GM12878 (cell line): ENCODE results near the gene AFAP1. TPM values are rescaled to one million over a fixed set of nuclear protein-coding genes. Genes with fewer than 3 reads are reported as not detected.

Experiments used
- ATAC-seq: fragments of 200-7000 bp; cut with Tn5 transposase; 3 replicates; pipeline ENCODE4 v1.9.1; 2020; ENCODE audit warnings: mild to moderate bottlenecking, moderate library complexity
- BruUV-seq: library from RNA; stranded (reverse); fragments of 400-500 nt; replicated peaks from 2 replicates; lab custom pipeline; 2021; lab: Mats Ljungman, UMichigan
- CTCF ChIA-PET: fragments of 300-600 bp; sonication (Branson Sonifier 250); formaldehyde crosslinking; extraction: SDS; loops from one replicate; lab custom pipeline; 2021; ENCODE audit warnings: inconsistent platforms; lab: Yijun Ruan, JAX
- POLR2A ChIA-PET: fragments of 350-600 bp; formaldehyde crosslinking; extraction: SDS; loops from one replicate; lab custom pipeline; 2021; ENCODE audit warnings: inconsistent platforms; lab: Charles Lee
- RAD21 ChIA-PET: fragments of 300-600 bp; sonication (Branson Sonifier 250); formaldehyde crosslinking; loops from one replicate; lab custom pipeline; 2023; ENCODE audit warnings: antibody characterized with exemption; ENCODE audit not compliant: unreplicated experiment; lab: Charles Lee
- SMC1A ChIA-PET: fragments of 300-600 bp; sonication (Branson Sonifier 250); formaldehyde crosslinking; loops from one replicate; lab custom pipeline; 2023; ENCODE audit not compliant: unreplicated experiment, uncharacterized antibody; lab: Charles Lee
- DNase-seq: peaks from one replicate; pipeline ENCODE4 v3.0.0-alpha.2; 2011; ENCODE audit warnings: low read depth, low spot score
- FAIRE-seq: peaks from 3 replicates; lab custom pipeline; 2011; peaks lifted over from hg19 to GRCh38; lab: Jason Lieb, UNC
- H2AFZ ChIP-seq: 2 replicates; pipeline ENCODE4 v1.6.0; 2011; ENCODE audit warnings: low read depth, low read length, control low read depth; ENCODE audit not compliant: control insufficient read depth
- H3K27ac ChIP-seq: 2 replicates; pipeline ENCODE4 v1.5.1; 2011; ENCODE audit warnings: control low read depth; ENCODE audit not compliant: control insufficient read depth, insufficient read depth
- H3K27me3 ChIP-seq, 2 experiments: replicated peaks in 1 of 2; 2 replicates each; pipeline versions ENCODE4 v1.6.0 to v1.6.1; 2011; ENCODE audit warnings: low read length in 1 of 2; ENCODE audit not compliant: control insufficient read depth in 2 of 2, insufficient read depth in 2 of 2
- H3K36me3 ChIP-seq, 2 experiments: 2 replicates each; pipeline ENCODE4 v1.5.1; 2011; ENCODE audit warnings: low read length in 1 of 2; ENCODE audit not compliant: control insufficient read depth in 2 of 2, insufficient read depth in 2 of 2
- H3K4me1 ChIP-seq: 2 replicates; pipeline ENCODE4 v1.6.1; 2011; ENCODE audit warnings: mild to moderate bottlenecking, low read length, moderate library complexity, mixed read lengths; ENCODE audit not compliant: control insufficient read depth, insufficient read depth
- H3K4me2 ChIP-seq: 2 replicates; pipeline ENCODE4 v1.6.0; 2011; ENCODE audit warnings: control low read depth; ENCODE audit not compliant: control insufficient read depth, insufficient read depth
- H3K4me3 ChIP-seq: fragments of 200-600 bp; sonication (generic); 2 replicates; pipeline ENCODE4 v1.5.1; 2016
- H3K79me2 ChIP-seq: 2 replicates; pipeline ENCODE4 v1.6.0; 2011; ENCODE audit warnings: low read length; ENCODE audit not compliant: control insufficient read depth, insufficient read depth
- H3K9ac ChIP-seq: 2 replicates; pipeline ENCODE4 v1.8.0; 2011; ENCODE audit warnings: low read length, control low read depth, mixed read lengths; ENCODE audit not compliant: control insufficient read depth, insufficient read depth
- H3K9me3 ChIP-seq: replicated peaks from 3 replicates; pipeline ENCODE4 v1.5.1; 2011; ENCODE audit warnings: mild to moderate bottlenecking, low read length; ENCODE audit not compliant: control insufficient read depth, insufficient read depth
- H4K20me1 ChIP-seq: 2 replicates; pipeline ENCODE4 v1.6.0; 2011; ENCODE audit not compliant: control insufficient read depth, insufficient read depth
- PAX5 ChIP-seq: IDR thresholded peaks from 2 replicates; pipeline ENCODE4 v1.6.1; 2011; ENCODE audit warnings: low read depth, low read length, borderline replicate concordance
- WGBS: methylation state at CpG from one replicate; pipeline ENCODE4 v1.1.6; 2016; ENCODE audit warnings: low lambda C conversion rate; ENCODE audit not compliant: insufficient replicate concordance, insufficient coverage; ENCODE audit errors: missing lambda C conversion rate; 5-methylcytosine and 5-hydroxymethylcytosine counted together
- in situ Hi-C: fragments of 300-500 bp; cut with MboI; formaldehyde crosslinking; loops from 9 replicates; pipeline ENCODE4 v1.14.3; 2018; ENCODE audit warnings: mixed read lengths
- intact Hi-C: fragments of 100-400 bp; cut with micrococcal nuclease; formaldehyde crosslinking; loops from one replicate; pipeline ENCODE4 v1.14.2; 2022; ENCODE audit not compliant: unreplicated experiment
- polyA plus RNA-seq, 11 experiments: library from polyadenylated mRNA; depleted of rRNA in 4 of 11; unstranded in 6 of 11; stranded (reverse) in 5 of 11; fragments of >200 nt; fragmentation: Nextera tagmentation in 4 of 11; fragmentation: Illumina TruSeq in 1 of 11; extraction: Ambion mirVana in 4 of 11; extraction: Trizol in 1 of 11; gene quantifications; 1 replicate in 1 of 11; 2 replicates in 10 of 11; pipeline versions ENCODE4 v1.2.1 to v1.2.3, GENCODE V29; 2011 to 2016; ENCODE audit warnings: inconsistent platforms in 2 of 11, missing spikeins in 2 of 11, low read depth in 1 of 11
- total RNA-seq, 4 experiments: library from RNA; depleted of rRNA in 3 of 4; stranded (reverse); fragments of >200 nt in 3 of 4; fragmentation: Illumina TruSeq in 1 of 4; extraction: Trizol in 1 of 4; gene quantifications; 2 replicates each; pipeline versions ENCODE4 v1.2.1 to v1.2.3, GENCODE V29; 2013 to 2021
- TF ChIP-seq, protein P1 (sequence below): fragments of 450-650 bp; IDR thresholded peaks from 2 replicates; pipeline ENCODE4 v1.6.1; 2016; ENCODE audit warnings: mild to moderate bottlenecking, moderate library complexity, borderline replicate concordance

Gene AFAP1
- total and polyA plus RNA-seq, 10 of the 15 experiments (the other 5 are each of a cell fraction or from before 2014, with no cell fraction given): 0.02 to 0.23 (median 0.09) TPM; not detected in 1

DNA sequence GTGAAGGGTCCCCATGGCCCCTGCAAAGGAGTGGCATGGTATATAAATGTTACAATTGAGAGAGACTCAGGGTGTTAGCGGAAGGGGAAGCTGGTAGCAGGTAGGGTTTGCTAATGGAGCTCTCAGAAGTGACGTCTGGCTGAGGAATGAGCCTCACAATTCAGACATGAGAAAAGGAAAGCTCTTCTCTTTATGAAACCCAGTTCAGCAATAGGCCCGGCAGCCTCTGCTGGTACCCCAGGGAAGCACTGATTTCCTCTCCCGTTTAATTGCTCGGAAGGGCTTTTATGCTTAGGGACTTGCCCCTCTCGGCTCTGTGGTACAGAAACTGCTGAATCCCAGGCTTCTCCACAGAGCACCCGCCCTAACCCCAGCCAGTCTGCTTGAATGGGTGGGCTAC lies 19.4 kb upstream of the AFAP1 start:
- ChIA-PET POLR2A (no interaction called here), CTCF (interaction anchor here (0.6 kb wide), 1 partner anchor 8 kb away, joined by 6 read pairs; no protein-coding TSS in a partner anchor)

More for the DNA sequence above, 19.4 kb upstream of the AFAP1 start:
- ATAC-seq: no peak
- in situ Hi-C loops: no loop called here
- no TSS peak for BruUV-seq
- ChIA-PET SMC1A (no interaction called here), RAD21 (no interaction called here)
- intact Hi-C loops: no loop called here
- no peak for FAIRE-seq
- Histone ChIP-seq H3K27me3 (peaks cover 0 to 1% of the 10 kb centered on the region in 2 experiments; a peak in 2 of 4 replicates), H3K4me3 (no peak overlapping the region), H3K9ac (no peak overlapping the region), H3K4me1 (peaks cover 5% of the 10 kb centered on the region), H3K9me3 (no peaks in the 10 kb centered on the region; the same call in 2 of the 3 replicates), H3K4me2 (no peak overlapping the region), H3K27ac (no peak overlapping the region), H4K20me1 (no peaks in the 10 kb centered on the region), H3K79me2 (no peaks in the 10 kb centered on the region), H3K36me3 (no peaks in the 10 kb centered on the region), H2AFZ (peak overlapping the region; percentile 10)
- DNase-seq: no peak
- 17% methylated on average over 7 of the region's 7 CpGs for WGBS
- TF ChIP-seq PAX5: no peak
- TF ChIP-seq, protein P1, sequence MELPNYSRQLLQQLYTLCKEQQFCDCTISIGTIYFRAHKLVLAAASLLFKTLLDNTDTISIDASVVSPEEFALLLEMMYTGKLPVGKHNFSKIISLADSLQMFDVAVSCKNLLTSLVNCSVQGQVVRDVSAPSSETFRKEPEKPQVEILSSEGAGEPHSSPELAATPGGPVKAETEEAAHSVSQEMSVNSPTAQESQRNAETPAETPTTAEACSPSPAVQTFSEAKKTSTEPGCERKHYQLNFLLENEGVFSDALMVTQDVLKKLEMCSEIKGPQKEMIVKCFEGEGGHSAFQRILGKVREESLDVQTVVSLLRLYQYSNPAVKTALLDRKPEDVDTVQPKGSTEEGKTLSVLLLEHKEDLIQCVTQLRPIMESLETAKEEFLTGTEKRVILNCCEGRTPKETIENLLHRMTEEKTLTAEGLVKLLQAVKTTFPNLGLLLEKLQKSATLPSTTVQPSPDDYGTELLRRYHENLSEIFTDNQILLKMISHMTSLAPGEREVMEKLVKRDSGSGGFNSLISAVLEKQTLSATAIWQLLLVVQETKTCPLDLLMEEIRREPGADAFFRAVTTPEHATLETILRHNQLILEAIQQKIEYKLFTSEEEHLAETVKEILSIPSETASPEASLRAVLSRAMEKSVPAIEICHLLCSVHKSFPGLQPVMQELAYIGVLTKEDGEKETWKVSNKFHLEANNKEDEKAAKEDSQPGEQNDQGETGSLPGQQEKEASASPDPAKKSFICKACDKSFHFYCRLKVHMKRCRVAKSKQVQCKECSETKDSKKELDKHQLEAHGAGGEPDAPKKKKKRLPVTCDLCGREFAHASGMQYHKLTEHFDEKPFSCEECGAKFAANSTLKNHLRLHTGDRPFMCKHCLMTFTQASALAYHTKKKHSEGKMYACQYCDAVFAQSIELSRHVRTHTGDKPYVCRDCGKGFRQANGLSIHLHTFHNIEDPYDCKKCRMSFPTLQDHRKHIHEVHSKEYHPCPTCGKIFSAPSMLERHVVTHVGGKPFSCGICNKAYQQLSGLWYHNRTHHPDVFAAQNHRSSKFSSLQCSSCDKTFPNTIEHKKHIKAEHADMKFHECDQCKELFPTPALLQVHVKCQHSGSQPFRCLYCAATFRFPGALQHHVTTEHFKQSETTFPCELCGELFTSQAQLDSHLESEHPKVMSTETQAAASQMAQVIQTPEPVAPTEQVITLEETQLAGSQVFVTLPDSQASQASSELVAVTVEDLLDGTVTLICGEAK: no peak
